GM12891 (cell line): ENCODE data around the gene DRAP1.

Experiments used
- DNase-seq: peaks from one replicate; pipeline ENCODE4 v3.0.0; 2011; ENCODE audit warnings: low spot score; ENCODE audit not compliant: insufficient read length
- FAIRE-seq: peaks from 2 replicates; lab custom pipeline; 2011; peaks lifted over from hg19 to GRCh38; lab: Jason Lieb, UNC
- PAX5 ChIP-seq: IDR thresholded peaks from 2 replicates; pipeline ENCODE4 v1.6.1; 2011; ENCODE audit warnings: low read length, moderate library complexity, mild to moderate bottlenecking; ENCODE audit not compliant: insufficient read depth, severe bottlenecking
- POLR2A ChIP-seq: IDR thresholded peaks from 2 replicates; pipeline ENCODE4 v1.6.1; 2011; ENCODE audit warnings: low read depth, low read length, control low read depth
- POLR2AphosphoS5 ChIP-seq: IDR thresholded peaks from 2 replicates; pipeline ENCODE4 v1.6.1; 2011; ENCODE audit warnings: low read depth, low read length, control low read depth
- POU2F2 ChIP-seq: IDR thresholded peaks from 2 replicates; pipeline ENCODE4 v1.6.1; 2011; ENCODE audit warnings: low read depth, mild to moderate bottlenecking, control low read depth, low read length, moderate library complexity
- SPI1 ChIP-seq: IDR thresholded peaks from 2 replicates; pipeline ENCODE4 v1.6.1; 2011; ENCODE audit warnings: low read depth, low read length, control low read depth
- TAF1 ChIP-seq: IDR thresholded peaks from 2 replicates; pipeline ENCODE4 v1.6.1; 2011; ENCODE audit warnings: low read depth, low read length, control low read depth

The DRAP1 gene

GRCh38 chr11:65895482-65895981 is 23.7 kb upstream of the DRAP1 start:
- TF ChIP-seq TAF1 = no peak
- TF ChIP-seq PAX5 = no peak
- TF ChIP-seq POLR2AphosphoS5 = no peak
- TF ChIP-seq SPI1 = no peak
- no peak for TF ChIP-seq POLR2A
- no peak for TF ChIP-seq POU2F2
- DNase-seq (no peak), FAIRE-seq (no peak)

- FAIRE-seq (no peak), DNase-seq (no peak)
- TF ChIP-seq POU2F2 (no peak), POLR2AphosphoS5 (no peak), PAX5 (no peak), SPI1 (no peak), TAF1 (no peak), POLR2A (no peak)
Observed at GRCh38 chr11:65896034-65896999, 22.9 kb upstream of the DRAP1 start.

- TF ChIP-seq POLR2A (no peak), POU2F2 (no peak), POLR2AphosphoS5 (no peak), TAF1 (no peak)
- FAIRE-seq = no peak
Observed at GRCh38 chr11:65897020-65897471, 22.2 kb upstream of the DRAP1 start.

GRCh38 chr11:65898656-65899355 is 20.4 kb upstream of the DRAP1 start:
- FAIRE-seq (no peak), DNase-seq (no peak)
- TF ChIP-seq TAF1 (no peak), POLR2AphosphoS5 (no peak), POLR2A (no peak), PAX5 (no peak), POU2F2 (no peak), SPI1 (no peak)

More at GRCh38 chr11:65897020-65897471, 22.2 kb upstream of the DRAP1 start:
- DNase-seq = no peak

- FAIRE-seq (peak; percentile 20), DNase-seq (peak; percentile 53)
- TF ChIP-seq POU2F2 (no peak), POLR2A (no peak), SPI1 (no peak), PAX5 (no peak), TAF1 (no peak), POLR2AphosphoS5 (no peak)
Observed at GRCh38 chr11:65899356-65900124, 19.7 kb upstream of the DRAP1 start.

GRCh38 chr11:65900125-65900898 is 18.9 kb upstream of the DRAP1 start, which contains the start of gene FOSL1:
Gene FOSL1 (minus strand): TSS chr11:65900388. CDS start chr11:65900339, 49 bp downstream.
- peak; percentile 89 for DNase-seq
- FAIRE-seq = peak; percentile 78
- TF ChIP-seq POLR2AphosphoS5 (0 out of 2 replicates have a peak, but pooled peaks have one; percentile 31), PAX5 (no peak), POLR2A (peak; percentile 52; the same call in 1 of the 2 replicates), TAF1 (peak; percentile 56; the same call in 1 of the 2 replicates), SPI1 (peak; percentile 18; the same call in 1 of the 2 replicates)

GRCh38 chr11:65900899-65901180 is 18.4 kb upstream of the DRAP1 start:
- FAIRE-seq = no peak
- TF ChIP-seq TAF1 = no peak
- TF ChIP-seq POLR2AphosphoS5 = no peak
- no peak for TF ChIP-seq PAX5
- DNase-seq = no peak

GRCh38 chr11:65903068-65903481 is 16.2 kb upstream of the DRAP1 start:
- TF ChIP-seq POLR2A = no peak
- TF ChIP-seq PAX5 = no peak
- TF ChIP-seq SPI1 = no peak
- no peak for TF ChIP-seq POLR2AphosphoS5
- TF ChIP-seq TAF1 = no peak
- TF ChIP-seq POU2F2 = no peak
- DNase-seq (no peak), FAIRE-seq (no peak)
